Measurements from ENCODE around the gene MEGF6. TPM values are rescaled to one million over a fixed set of nuclear protein-coding genes. Genes with fewer than 3 reads are reported as not detected.

Gene MEGF6
- polyA plus RNA-seq, 1 donor (not counting 4 experiments of a cell fraction or from before 2014, with no cell fraction given): 0.24 TPM

DNA sequence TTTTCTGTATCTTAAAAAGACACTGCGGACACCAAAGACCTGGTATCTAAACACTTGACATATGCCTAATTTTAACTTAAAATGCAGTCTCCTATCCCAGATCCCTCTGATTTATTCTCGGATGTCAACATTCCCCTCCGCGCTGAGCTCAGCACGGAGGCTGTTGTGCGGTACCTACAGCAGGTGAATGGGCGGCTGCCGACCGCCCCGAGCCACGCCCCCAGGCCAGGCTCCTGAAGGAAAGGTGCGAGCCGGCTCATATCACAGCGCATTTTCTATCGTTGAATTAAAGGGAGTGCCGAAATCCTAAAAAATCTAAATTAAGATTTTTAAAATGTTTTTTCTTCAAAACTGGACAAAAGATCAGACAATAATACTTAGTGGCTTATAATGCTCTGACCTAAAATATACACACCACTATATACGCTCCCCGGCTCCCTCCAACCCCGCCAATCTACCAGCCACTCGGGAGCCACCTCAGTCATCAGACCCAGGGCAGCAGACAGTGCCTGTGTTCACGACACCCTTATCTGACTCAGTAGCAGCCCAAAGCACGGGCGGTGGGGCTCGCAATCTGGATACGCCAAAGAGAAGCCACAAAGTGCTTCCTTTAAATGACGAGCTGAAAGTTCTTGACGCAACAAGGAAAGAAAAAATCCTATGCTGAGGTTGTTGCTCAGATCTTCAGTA is 34.5 kb upstream of the MEGF6 start:
- dilution Hi-C loops (cut with MboI; ENCODE audit: extremely low pct_ligation_motif_present, low sequenced_read_pairs): loop anchor here (25.0 kb wide), 1 partner anchor 109 kb away; no protein-coding TSS in a partner anchor
- Histone ChIP-seq H3K4me2 (ENCODE audit: control insufficient read depth, extremely low read depth, insufficient read depth, low read depth, low read length) (no peak overlapping the region), H3K9ac (ENCODE audit: control insufficient read depth, extremely low read depth, insufficient read depth, low read length) (no peak overlapping the region), H3K27me3 (ENCODE audit: control insufficient read depth, extremely low read depth, insufficient read depth, low read length) (peaks cover 5% of the 10 kb centered on the region), H3K4me1 (ENCODE audit: control insufficient read depth, extremely low read depth, insufficient read depth, low read length) (peaks cover 8% of the 10 kb centered on the region), H3K36me3 (ENCODE audit: control insufficient read depth in 2 of 2, extremely low read depth in 1 of 2, insufficient read depth in 2 of 2, low read length in 2 of 2) (peaks cover 0 to 7% of the 10 kb centered on the region in 2 experiments), H3K9me1 (ENCODE audit: control insufficient read depth, extremely low read depth, insufficient read depth, low read length) (no peaks in the 10 kb centered on the region), H4K20me1 (ENCODE audit: control insufficient read depth, extremely low read depth, insufficient read depth, low read length) (no peaks in the 10 kb centered on the region), H2AFZ (ENCODE audit: control insufficient read depth, low read length) (no peak overlapping the region), H3K79me2 (ENCODE audit: control insufficient read depth, insufficient read depth, low read length) (peaks cover 6% of the 10 kb centered on the region), H3K27ac (ENCODE audit: control insufficient read depth, insufficient read depth, low read length) (no peak overlapping the region), H3K4me3 (ENCODE audit: control insufficient read depth in 2 of 3, extremely low read depth in 1 of 3, insufficient read depth in 2 of 3, low read depth in 1 of 3, low read length in 3 of 3) (no peak overlapping the region), H3K9me3 (ENCODE audit: control insufficient read depth, low read depth, low read length) (no peaks in the 10 kb centered on the region)
- DNase-seq (ENCODE audit: low read depth, low spot score) (no peak), FAIRE-seq (no peak)
- TF ChIP-seq, protein P1, sequence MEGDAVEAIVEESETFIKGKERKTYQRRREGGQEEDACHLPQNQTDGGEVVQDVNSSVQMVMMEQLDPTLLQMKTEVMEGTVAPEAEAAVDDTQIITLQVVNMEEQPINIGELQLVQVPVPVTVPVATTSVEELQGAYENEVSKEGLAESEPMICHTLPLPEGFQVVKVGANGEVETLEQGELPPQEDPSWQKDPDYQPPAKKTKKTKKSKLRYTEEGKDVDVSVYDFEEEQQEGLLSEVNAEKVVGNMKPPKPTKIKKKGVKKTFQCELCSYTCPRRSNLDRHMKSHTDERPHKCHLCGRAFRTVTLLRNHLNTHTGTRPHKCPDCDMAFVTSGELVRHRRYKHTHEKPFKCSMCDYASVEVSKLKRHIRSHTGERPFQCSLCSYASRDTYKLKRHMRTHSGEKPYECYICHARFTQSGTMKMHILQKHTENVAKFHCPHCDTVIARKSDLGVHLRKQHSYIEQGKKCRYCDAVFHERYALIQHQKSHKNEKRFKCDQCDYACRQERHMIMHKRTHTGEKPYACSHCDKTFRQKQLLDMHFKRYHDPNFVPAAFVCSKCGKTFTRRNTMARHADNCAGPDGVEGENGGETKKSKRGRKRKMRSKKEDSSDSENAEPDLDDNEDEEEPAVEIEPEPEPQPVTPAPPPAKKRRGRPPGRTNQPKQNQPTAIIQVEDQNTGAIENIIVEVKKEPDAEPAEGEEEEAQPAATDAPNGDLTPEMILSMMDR (optimal IDR thresholded peaks at IDR 0.05 in 1 of 3, IDR thresholded peaks at IDR 0.05 in 1 of 3, conservative IDR thresholded peaks at IDR 0.05 in 1 of 3; ENCODE audit: extremely low read depth in 1 of 3, insufficient read depth in 2 of 3, low read length in 3 of 3): no peak
- no peak for TF ChIP-seq EZH2 (IDR thresholded peaks at IDR 0.05; ENCODE audit: low read length)

DNA sequence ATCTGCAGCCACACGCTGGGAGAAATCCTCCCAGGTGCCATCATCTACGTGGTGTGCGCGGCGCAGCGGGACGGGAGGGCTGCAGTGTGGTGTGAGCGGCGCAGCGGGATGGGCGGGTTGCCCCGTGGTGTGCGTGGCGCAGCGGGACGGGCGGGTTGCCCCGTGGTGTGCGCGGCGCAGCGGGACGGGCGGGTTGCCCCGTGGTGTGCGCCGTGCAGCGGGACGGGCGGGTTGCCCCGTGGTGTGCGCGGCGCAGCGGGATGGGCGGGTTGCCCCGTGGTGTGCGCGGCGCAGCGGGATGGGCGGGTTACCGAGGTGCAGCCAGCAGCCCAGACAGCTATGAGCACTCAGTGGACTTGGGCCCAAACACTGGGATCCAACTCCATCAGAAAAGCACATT is 33.9 kb upstream of the MEGF6 start:
- no peak overlapping the region for H3K4me2 ChIP-seq (ENCODE audit: control insufficient read depth, extremely low read depth, insufficient read depth, low read depth, low read length)
- FAIRE-seq: no peak
- dilution Hi-C loops (cut with MboI; ENCODE audit: extremely low pct_ligation_motif_present, low sequenced_read_pairs): loop anchor here (25.0 kb wide), 1 partner anchor 108 kb away; no protein-coding TSS in a partner anchor

More for the DNA sequence above, 33.9 kb upstream of the MEGF6 start:
- H3K4me3 ChIP-seq (ENCODE audit: control insufficient read depth in 2 of 3, extremely low read depth in 1 of 3, insufficient read depth in 2 of 3, low read depth in 1 of 3, low read length in 3 of 3): no peak overlapping the region
- peaks cover 8% of the 10 kb centered on the region for H3K4me1 ChIP-seq (ENCODE audit: control insufficient read depth, extremely low read depth, insufficient read depth, low read length)
- H2AFZ ChIP-seq (ENCODE audit: control insufficient read depth, low read length): no peak overlapping the region
- H3K9me1 ChIP-seq (ENCODE audit: control insufficient read depth, extremely low read depth, insufficient read depth, low read length): no peaks in the 10 kb centered on the region
- no peaks in the 10 kb centered on the region for H4K20me1 ChIP-seq (ENCODE audit: control insufficient read depth, extremely low read depth, insufficient read depth, low read length)
- no peaks in the 10 kb centered on the region for H3K27me3 ChIP-seq (ENCODE audit: control insufficient read depth, extremely low read depth, insufficient read depth, low read length)
- no peak overlapping the region for H3K9ac ChIP-seq (ENCODE audit: control insufficient read depth, extremely low read depth, insufficient read depth, low read length)
- no peak overlapping the region for H3K27ac ChIP-seq (ENCODE audit: control insufficient read depth, insufficient read depth, low read length)
- H3K36me3 ChIP-seq (ENCODE audit: control insufficient read depth in 2 of 2, extremely low read depth in 1 of 2, insufficient read depth in 2 of 2, low read length in 2 of 2): peaks cover 0 to 7% of the 10 kb centered on the region in 2 experiments
- DNase-seq (ENCODE audit: low read depth, low spot score): no peak
- no peaks in the 10 kb centered on the region for H3K9me3 ChIP-seq (ENCODE audit: control insufficient read depth, low read depth, low read length)
- H3K79me2 ChIP-seq (ENCODE audit: control insufficient read depth, insufficient read depth, low read length): peaks cover 6% of the 10 kb centered on the region
- TF ChIP-seq, protein P1 (optimal IDR thresholded peaks at IDR 0.05 in 1 of 3, IDR thresholded peaks at IDR 0.05 in 1 of 3, conservative IDR thresholded peaks at IDR 0.05 in 1 of 3; ENCODE audit: extremely low read depth in 1 of 3, insufficient read depth in 2 of 3, low read length in 3 of 3): no peak
- no peak for TF ChIP-seq EZH2 (IDR thresholded peaks at IDR 0.05; ENCODE audit: low read length)
